CD4-positive, alpha-beta T cell (primary cell): Measurements from ENCODE around the gene CLCN6. TPM values are rescaled to one million over a fixed set of nuclear protein-coding genes. Genes with fewer than 3 reads are reported as not detected.

ENCODE experiments used
- ATAC-seq: fragments of 200-7000 bp; cut with Tn5 transposase; one replicate; pipeline ENCODE4 v1.10.0; 2022; ENCODE audit warnings: mild to moderate bottlenecking; ENCODE audit not compliant: poor library complexity
- CTCF ChIA-PET: fragments of 350-600 bp; sonication (Branson Sonifier 250); formaldehyde crosslinking; loops from one replicate; lab custom pipeline; 2021; ENCODE audit warnings: antibody characterized with exemption, inconsistent platforms; lab: Charles Lee
- POLR2A ChIA-PET: fragments of 350-600 bp; sonication (Branson Sonifier 250); formaldehyde crosslinking; loops from one replicate; lab custom pipeline; 2021; ENCODE audit warnings: antibody characterized with exemption, inconsistent platforms; lab: Charles Lee
- DNase-seq, 14 experiments: peaks; one replicate each; pipeline ENCODE4 v3.0.0-alpha.2; 2013 to 2020; ENCODE audit warnings: mixed read lengths in 2 of 14
- H3K27ac ChIP-seq, 2 donors: one replicate each; pipeline versions ENCODE4 v1.5.1 to v1.7.0; 2013; ENCODE audit warnings: low read length in 2 of 2, low read depth in 1 of 2, mild to moderate bottlenecking in 1 of 2
- H3K27me3 ChIP-seq, 2 experiments: 1 replicate in 1 of 2; 2 replicates in 1 of 2; pipeline versions ENCODE4 v1.6.1 to v1.7.0; 2013; ENCODE audit warnings: low read length in 2 of 2, control low read depth in 1 of 2, mild to moderate bottlenecking in 1 of 2, moderate library complexity in 1 of 2; ENCODE audit not compliant: insufficient read depth in 2 of 2, control insufficient read depth in 1 of 2
- H3K36me3 ChIP-seq: one replicate; pipeline ENCODE4 v1.6.1; 2013; ENCODE audit warnings: low read length, control low read depth; ENCODE audit not compliant: insufficient read depth
- H3K4me1 ChIP-seq: one replicate; pipeline ENCODE4 v1.6.1; 2013; ENCODE audit warnings: low read length, control low read depth; ENCODE audit not compliant: insufficient read depth
- H3K4me3 ChIP-seq: one replicate; pipeline ENCODE4 v1.5.1; 2013; ENCODE audit warnings: mild to moderate bottlenecking, low read length, moderate library complexity
- H3K9me3 ChIP-seq, 2 experiments: 1 replicate in 1 of 2; 2 replicates in 1 of 2; pipeline versions ENCODE4 v1.6.1 to v1.7.0; 2013; ENCODE audit warnings: low read length in 2 of 2, mild to moderate bottlenecking in 2 of 2, control low read depth in 1 of 2, moderate library complexity in 1 of 2; ENCODE audit not compliant: control insufficient read depth in 1 of 2, insufficient read depth in 1 of 2
- H3K27ac Mint-ChIP-seq: one replicate; pipeline ENCODE4 v1.8.0; 2020; ENCODE audit warnings: mixed read lengths
- H3K27me3 Mint-ChIP-seq: one replicate; pipeline ENCODE4 v1.8.0; 2021; ENCODE audit warnings: mixed read lengths
- H3K36me3 Mint-ChIP-seq: one replicate; pipeline ENCODE4 v1.8.0; 2021; ENCODE audit warnings: low read depth, mixed read lengths
- H3K4me1 Mint-ChIP-seq: one replicate; pipeline ENCODE4 v1.8.0; 2021; ENCODE audit warnings: low read depth, mixed read lengths
- H3K4me3 Mint-ChIP-seq: one replicate; pipeline ENCODE4 v1.8.0; 2020; ENCODE audit warnings: mild to moderate bottlenecking, mixed read lengths
- H3K9me3 Mint-ChIP-seq: one replicate; pipeline ENCODE4 v1.8.0; 2020; ENCODE audit warnings: mixed read lengths
- intact Hi-C, 2 experiments: fragments of 100-400 bp; cut with DNase I in 1 of 2; cut with micrococcal nuclease in 1 of 2; formaldehyde crosslinking; loops; one replicate each; pipeline versions ENCODE4 v1.15.1 to v1.9.0; 2023 to 2025; cut with DNase I, micrococcal nuclease
- polyA plus RNA-seq, 2 donors: library from polyadenylated mRNA; unstranded; fragments of 120-200 nt; gene quantifications; one replicate each; pipeline ENCODE4 v1.2.1, GENCODE V29; 2013
- total RNA-seq, 174 experiments: library from RNA in 2 of 174; stranded (reverse) in 2 of 174; gene quantifications; one replicate each; pipeline ENCODE4 v1.2.3 and lab custom pipeline; 2021 to 2026
- TF ChIP-seq, protein P1 (sequence below): fragments of 200-600 bp; IDR thresholded peaks from one replicate; pipeline ENCODE4 v1.8.0; 2022; ENCODE audit warnings: antibody characterized with exemption, mild to moderate bottlenecking

CLCN6 gene, protein sequence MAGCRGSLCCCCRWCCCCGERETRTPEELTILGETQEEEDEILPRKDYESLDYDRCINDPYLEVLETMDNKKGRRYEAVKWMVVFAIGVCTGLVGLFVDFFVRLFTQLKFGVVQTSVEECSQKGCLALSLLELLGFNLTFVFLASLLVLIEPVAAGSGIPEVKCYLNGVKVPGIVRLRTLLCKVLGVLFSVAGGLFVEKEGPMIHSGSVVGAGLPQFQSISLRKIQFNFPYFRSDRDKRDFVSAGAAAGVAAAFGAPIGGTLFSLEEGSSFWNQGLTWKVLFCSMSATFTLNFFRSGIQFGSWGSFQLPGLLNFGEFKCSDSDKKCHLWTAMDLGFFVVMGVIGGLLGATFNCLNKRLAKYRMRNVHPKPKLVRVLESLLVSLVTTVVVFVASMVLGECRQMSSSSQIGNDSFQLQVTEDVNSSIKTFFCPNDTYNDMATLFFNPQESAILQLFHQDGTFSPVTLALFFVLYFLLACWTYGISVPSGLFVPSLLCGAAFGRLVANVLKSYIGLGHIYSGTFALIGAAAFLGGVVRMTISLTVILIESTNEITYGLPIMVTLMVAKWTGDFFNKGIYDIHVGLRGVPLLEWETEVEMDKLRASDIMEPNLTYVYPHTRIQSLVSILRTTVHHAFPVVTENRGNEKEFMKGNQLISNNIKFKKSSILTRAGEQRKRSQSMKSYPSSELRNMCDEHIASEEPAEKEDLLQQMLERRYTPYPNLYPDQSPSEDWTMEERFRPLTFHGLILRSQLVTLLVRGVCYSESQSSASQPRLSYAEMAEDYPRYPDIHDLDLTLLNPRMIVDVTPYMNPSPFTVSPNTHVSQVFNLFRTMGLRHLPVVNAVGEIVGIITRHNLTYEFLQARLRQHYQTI
- 10 to 100 TPM; 10.9 to 11.2 TPM for total RNA-seq
- polyA plus RNA-seq (2013, experiment 1 of 2) = 6.3 TPM
- 10.1 TPM for polyA plus RNA-seq (2013, experiment 2 of 2)
- total RNA-seq (lab: John Stamatoyannopoulos, UW) = 8.8 to 39.6 (median 21.9) reads per million in 172 experiments

DNA sequence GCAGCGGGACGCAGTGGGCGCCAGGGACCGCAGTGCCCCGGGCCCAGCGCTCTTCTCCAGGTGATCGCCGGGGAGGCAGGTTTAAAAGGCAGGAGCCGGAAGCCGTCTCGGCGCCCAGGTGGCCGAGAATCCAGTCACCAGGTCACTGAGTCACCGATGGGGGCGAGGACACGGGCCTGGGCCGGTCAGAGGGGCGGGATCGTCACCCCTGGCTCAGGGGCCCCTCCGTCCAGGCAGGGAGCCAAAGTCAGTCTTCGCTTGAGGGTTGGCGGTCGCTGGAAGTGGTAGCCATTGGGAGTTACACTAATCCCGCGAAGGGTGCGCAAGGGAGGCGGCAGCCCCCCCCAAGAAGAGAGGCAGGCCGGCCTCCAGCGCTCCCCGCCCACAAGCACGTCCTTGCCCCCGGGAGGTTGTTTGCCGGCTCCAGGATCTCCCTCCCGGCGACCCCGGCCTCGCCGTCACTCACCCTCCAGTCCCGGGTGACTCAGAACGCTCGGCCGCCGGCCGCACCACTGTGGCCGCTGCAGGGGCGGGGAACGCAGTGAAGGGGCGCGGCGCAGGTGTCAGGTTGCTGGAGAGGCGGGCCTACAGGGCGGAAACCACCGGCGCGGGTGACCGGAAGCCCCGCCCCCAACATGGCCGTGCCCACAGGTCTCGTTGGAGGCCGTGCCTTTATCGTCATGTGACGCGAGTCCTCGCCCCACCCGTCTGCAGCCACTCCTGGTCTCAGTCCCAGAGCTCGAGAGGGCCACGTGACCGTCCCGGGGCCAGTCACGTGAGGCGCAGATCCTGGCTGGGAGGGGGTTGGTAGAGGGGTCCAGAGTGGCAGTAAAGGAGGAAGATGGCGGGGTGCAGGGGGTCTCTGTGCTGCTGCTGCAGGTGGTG, at the start of gene CLCN6, which contains the start of gene MTHFR:
Gene CLCN6, plus strand, starts transcription at position 770 of the 885 bp plus-strand sequence. Its CDS starts 72 bp downstream, at position 842.
Gene MTHFR, minus strand, starts transcription at position 543 of the 885 bp plus-strand sequence. CDS start 2,848 bp downstream, outside the sequence.
- Histone ChIP-seq H3K27me3 (no peaks in the 10 kb centered on the region), H3K4me3 (peak within 1 kb of the TSS; percentile 98), H3K27ac (peak within 1 kb of the TSS; percentile 86 to 92), H3K4me1 (peaks cover 58% of the 10 kb centered on the region), H3K9me3 (no peaks in the 10 kb centered on the region), H3K36me3 (peaks cover 22% of the 10 kb centered on the region)
- ChIA-PET CTCF (interaction anchor here (0.7 to 1.9 kb wide), 3 partner anchors 33 to 141 kb away, joined by 3 to 13 read pairs (median 4); partner anchors contain the start of gene FBXO6), POLR2A (interaction anchor here (0.6 to 3.4 kb wide), 15 partner anchors 33 to 794 kb away, joined by 3 to 84 read pairs (median 4); partner anchors contain the start of genes AGTRAP, KIAA2013, MAD2L2 and MFN2)
- DNase-seq (peak; percentile 93 to 99 (median 97)), ATAC-seq (peak; percentile 85)
- Mint-ChIP-seq H3K36me3 (peaks cover 34% of the 10 kb centered on the region), H3K27me3 (no peaks in the 10 kb centered on the region), H3K27ac (peak within 1 kb of the TSS; percentile 91), H3K9me3 (no peaks in the 10 kb centered on the region), H3K4me3 (peak within 1 kb of the TSS; percentile 99), H3K4me1 (peaks cover 66% of the 10 kb centered on the region)
- intact Hi-C loops = loop anchor here in 1 of 2 experiments (2.0 to 5.0 kb wide), 5 partner anchors 101 to 1773 kb away; partner anchors contain the start of genes FBXO2, FBXO44, MFN2 and UBE4B
- TF ChIP-seq, protein P1, sequence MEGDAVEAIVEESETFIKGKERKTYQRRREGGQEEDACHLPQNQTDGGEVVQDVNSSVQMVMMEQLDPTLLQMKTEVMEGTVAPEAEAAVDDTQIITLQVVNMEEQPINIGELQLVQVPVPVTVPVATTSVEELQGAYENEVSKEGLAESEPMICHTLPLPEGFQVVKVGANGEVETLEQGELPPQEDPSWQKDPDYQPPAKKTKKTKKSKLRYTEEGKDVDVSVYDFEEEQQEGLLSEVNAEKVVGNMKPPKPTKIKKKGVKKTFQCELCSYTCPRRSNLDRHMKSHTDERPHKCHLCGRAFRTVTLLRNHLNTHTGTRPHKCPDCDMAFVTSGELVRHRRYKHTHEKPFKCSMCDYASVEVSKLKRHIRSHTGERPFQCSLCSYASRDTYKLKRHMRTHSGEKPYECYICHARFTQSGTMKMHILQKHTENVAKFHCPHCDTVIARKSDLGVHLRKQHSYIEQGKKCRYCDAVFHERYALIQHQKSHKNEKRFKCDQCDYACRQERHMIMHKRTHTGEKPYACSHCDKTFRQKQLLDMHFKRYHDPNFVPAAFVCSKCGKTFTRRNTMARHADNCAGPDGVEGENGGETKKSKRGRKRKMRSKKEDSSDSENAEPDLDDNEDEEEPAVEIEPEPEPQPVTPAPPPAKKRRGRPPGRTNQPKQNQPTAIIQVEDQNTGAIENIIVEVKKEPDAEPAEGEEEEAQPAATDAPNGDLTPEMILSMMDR = no peak

DNA sequence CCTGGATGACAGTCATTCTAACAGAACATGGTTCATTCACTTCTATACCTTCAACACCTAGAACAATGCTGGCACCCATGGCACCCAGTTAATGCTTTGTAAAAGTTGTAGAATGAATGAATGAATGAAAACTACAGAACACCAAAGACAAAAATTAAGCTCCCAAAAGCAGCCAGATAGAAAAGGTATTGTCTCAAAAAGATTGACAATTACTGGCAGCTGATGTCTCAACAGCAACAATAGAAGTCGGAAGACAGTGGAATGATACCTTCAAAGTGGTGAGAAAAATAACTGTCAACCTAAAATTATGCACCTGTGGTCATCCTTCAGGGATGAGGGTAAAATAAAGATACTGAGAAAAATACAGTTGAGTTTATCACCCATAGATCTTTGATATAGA, 48.9 kb upstream of the CLCN6 start:
- TF ChIP-seq, protein P1 = no peak
- H3K27ac Mint-ChIP-seq = no peak overlapping the region
- ATAC-seq (no peak), DNase-seq (no peak)
- H3K9me3 ChIP-seq = peaks cover 0 to 5% of the 10 kb centered on the region in 2 experiments
- H3K9me3 Mint-ChIP-seq = no peaks in the 10 kb centered on the region
- H3K36me3 Mint-ChIP-seq = no peaks in the 10 kb centered on the region
- H3K36me3 ChIP-seq = no peaks in the 10 kb centered on the region
- H3K27me3 Mint-ChIP-seq = peaks cover 12% of the 10 kb centered on the region
- no peaks in the 10 kb centered on the region for H3K4me1 Mint-ChIP-seq
- no peak overlapping the region for H3K4me3 Mint-ChIP-seq
- no peak overlapping the region for H3K4me3 ChIP-seq
- H3K4me1 ChIP-seq = peaks cover 10% of the 10 kb centered on the region
- intact Hi-C loops = no loop called here
- CTCF ChIA-PET = interaction anchor here (2.0 kb wide), 1 partner anchor 111 kb away, joined by 5 read pairs; no protein-coding TSS in a partner anchor
- H3K27me3 ChIP-seq = peaks cover 0 to 9% of the 10 kb centered on the region in 2 experiments
- POLR2A ChIA-PET = no interaction called here
- no peak overlapping the region for H3K27ac ChIP-seq
